GM19043 (cell line): Measurements from ENCODE around the gene LYSMD2.
"Not testable (repeated sequence)": the region's sequence is repeated elsewhere in the genome, so short reads cannot be mapped to it uniquely, and the experiment has no call there.

ENCODE experiments used
- ATAC-seq: cut with Tn5 transposase; IDR thresholded peaks from one replicate; pipeline ENCODE4 v1.9.1; 2021; ENCODE audit warnings: low read depth; ENCODE audit not compliant: unreplicated experiment

Gene LYSMD2

DNA sequence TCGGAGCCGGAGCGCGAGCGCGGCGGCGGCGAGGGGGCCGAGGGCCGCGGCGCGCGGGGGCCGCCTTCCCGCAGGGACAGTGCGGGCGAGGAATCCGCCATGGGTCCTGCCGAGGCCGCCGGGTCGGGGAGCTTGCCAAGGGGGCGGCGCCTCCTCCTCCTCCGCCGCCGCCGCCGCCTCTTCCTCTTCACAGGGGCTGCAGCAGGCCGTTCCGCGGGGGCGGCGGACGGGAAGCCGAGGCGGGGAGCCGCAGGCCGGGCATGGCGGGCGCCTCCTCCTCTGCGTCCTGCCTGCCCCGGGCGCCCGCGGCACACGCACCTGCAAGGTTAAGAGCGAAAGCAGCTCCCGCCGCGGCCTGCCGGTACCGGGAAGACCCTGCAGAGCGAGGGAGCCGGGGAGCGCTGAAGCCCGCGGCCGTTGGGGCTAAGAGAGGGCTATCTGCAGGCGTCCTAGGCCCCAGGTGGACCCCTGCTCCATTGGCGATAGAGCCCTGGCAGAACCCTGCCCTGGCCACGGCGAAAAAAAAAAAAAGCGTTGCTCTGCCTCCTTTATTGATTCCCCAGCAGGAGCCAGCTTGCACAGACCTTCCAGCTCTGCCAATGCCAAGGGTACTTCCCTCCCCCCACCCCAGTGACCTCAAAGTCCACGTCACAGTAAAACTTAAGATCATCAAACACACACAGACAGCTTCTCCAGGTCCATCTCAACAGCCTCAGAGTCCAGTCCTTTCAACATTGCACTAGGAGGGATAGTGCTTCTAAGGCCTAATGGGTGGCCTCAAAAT, at the start of gene LYSMD2:
Gene LYSMD2, minus strand, starts transcription at position 134 of the 784 bp plus-strand sequence. Its CDS starts 33 bp downstream, at position 101.
- ATAC-seq = peak; percentile 36

DNA sequence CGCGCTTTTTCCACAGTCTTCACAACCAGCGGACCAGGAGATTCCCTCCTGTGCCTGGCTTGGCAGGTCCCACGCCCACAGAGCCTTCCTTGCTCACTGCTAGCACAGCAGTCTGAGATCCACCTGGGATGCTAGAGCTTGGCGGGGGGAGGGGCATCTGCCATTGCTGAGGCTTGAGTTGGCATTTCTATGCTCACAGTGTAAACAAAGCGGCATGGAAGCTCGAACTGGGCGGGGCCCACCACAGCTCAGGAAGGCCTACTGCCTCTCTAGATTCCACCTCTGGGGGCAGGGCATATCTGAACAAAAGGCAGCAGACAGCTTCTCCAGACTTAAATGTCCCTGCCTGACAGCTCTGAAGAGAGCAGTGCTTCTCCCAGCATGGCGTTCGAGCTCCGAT, 49.7 kb upstream of the LYSMD2 start:
- not testable (repeated sequence) for ATAC-seq

DNA sequence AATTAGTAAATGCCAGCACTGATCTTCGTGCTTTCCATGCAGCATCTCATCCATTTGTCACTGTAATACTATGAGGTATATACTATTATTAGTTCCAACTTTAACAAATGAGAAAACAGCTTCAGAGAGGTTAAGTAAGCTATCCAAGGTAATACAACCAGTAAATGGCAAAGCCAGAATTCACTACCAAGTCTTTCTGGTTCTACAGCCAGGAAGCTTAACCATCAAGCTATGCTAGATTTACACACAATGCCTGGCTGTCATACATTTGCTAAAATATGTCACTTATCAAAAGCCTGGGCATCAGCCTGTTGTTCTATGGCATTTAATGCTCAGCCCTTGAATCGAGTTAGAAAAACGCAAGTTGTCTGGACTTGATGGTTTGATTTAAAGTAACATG, 46.5 kb upstream of the LYSMD2 start:
- no peak for ATAC-seq

DNA sequence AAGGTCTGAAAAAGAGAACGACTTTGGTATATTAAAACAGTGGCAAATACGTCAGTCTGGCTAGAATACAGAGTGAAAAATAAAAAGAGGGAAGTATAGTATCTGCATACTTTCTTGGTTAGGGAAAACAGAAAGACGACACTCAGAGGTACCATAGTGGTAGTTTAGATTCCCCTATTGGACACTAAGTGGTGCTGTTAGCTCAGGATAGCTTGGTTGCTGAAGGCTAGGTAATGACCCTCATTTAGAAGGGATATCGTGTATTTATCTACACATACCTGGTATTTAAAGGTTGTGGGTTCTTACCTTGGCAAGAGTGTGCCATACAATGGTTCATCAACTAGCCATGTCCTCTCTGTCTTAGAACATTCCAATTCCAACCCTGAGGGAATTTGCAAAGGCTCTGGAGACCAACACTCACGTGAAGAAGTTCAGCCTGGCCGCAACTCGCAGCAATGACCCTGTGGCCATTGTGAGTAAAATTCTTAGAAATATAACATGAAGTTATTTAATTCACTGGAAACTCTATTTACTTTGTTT, 45.0 kb upstream of the LYSMD2 start:
- no peak for ATAC-seq

GRCh38 chr15:51781506-51781905, 44.1 kb upstream of the LYSMD2 start:
- ATAC-seq = no peak

GRCh38 chr15:51780636-51781035, 43.2 kb upstream of the LYSMD2 start:
- no peak for ATAC-seq

GRCh38 chr15:51776952-51777569, 39.6 kb upstream of the LYSMD2 start:
- ATAC-seq = peak; percentile 49

- ATAC-seq = no peak
These were observed 38.7 kb upstream of the LYSMD2 start for GRCh38 chr15:51775967-51776816.

GRCh38 chr15:51774916-51775315, 37.5 kb upstream of the LYSMD2 start:
- ATAC-seq = no peak

DNA sequence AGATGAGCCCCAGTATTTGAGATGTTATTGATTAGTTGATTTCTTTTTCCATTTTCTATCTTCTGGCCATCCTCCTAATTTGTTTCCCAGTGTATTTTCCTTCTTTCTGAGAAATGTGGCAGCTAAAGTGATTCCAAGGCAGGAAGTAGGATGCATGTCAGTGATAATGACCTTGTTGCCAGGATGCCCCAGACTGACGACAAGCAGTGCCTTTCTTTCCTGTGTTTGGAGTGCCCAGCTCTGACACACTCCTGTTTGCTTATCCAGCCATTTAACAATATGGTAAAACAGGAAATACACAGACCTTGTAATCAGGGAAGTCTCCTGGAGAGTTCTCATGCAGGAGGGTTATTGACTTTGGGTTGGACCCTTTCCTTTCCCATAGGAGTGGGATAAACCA, 34.3 kb upstream of the LYSMD2 start:
- no peak for ATAC-seq

- no peak for ATAC-seq
These were observed 33.4 kb upstream of the LYSMD2 start for GRCh38 chr15:51770902-51771301.

- no peak for ATAC-seq
These were observed 30.6 kb upstream of the LYSMD2 start for GRCh38 chr15:51768018-51768417.

DNA sequence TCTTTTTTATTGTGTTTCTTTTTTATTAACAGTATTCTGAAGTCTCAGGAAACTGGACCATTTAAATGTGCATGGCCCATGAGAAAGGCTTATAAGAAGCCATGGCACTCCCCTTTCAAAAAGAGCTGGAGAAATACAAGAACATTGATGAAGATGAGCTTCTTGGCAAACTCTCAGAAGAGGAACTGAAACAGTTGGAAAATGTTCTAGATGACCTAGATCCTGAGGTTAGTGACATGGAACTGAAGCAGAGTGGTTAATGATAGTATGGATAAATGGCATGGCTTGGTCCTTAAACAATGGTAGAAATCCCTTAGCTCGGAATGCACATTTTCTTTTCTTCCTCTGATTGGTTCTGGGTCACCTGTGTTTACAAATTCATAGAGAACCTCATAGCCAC, 28.9 kb upstream of the LYSMD2 start:
- no peak for ATAC-seq

DNA sequence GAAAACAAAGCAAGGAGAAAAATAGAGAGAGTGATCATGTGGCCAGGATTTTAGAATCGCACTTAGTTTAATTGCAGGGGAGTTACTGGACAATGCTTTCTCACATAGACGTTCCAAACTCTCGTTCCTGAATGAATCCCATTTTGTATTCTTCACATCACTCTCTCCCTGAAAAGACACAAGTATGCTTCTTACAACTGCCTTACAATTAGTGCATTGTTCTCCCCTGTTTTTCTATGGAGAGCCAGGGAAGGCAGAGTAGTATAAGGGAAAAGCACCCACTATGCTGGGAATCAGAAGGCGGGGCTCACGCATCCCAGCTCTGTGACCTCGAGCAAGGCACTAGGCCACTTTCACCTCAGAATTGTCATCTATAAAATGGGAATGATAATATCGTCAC, 28.3 kb upstream of the LYSMD2 start:
- ATAC-seq = no peak

GRCh38 chr15:51760805-51761204, 23.4 kb upstream of the LYSMD2 start:
- ATAC-seq = no peak

- ATAC-seq = no peak
These were observed 22.2 kb upstream of the LYSMD2 start for GRCh38 chr15:51759557-51760070.

DNA sequence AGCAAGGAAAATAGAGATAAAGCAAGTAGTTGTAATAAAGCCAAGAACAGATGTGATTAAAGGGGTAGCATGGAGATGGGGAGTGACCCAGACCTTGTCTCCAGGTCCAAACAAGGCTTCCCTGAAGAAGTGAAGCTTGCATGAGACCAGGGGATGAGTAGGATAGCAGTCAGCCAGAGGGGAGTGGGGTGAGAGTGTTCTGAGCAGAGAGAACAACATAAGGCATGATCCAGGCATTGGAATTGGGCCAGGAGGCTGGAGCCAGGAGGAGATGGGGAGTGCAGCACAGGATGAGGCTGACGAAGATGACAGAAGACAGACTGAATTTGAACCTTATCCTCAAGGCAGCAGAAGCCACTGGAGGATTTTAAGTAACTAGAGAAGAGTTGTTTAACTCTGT, 21.2 kb upstream of the LYSMD2 start:
- ATAC-seq = no peak

DNA sequence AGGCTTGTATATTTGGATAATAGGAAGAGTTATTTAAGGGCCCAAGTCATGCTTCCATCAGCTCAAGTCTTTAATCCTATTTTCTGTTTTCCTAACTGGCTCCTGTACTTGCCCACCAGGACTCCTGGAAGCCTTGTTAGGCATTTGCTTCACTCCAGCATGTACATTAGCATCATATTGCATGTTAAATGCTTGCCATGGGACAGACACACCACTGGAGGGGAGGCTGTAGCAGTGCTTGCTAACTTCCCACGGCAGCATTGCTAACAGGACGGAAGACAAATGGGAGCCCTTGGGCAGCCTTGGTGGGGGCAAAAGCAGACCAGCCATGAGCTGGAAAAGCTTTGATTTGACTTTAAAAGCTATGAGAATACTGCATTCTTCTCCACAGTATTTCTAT, 20.0 kb upstream of the LYSMD2 start:
- no peak for ATAC-seq

- ATAC-seq = no peak
These were observed 19.0 kb upstream of the LYSMD2 start for GRCh38 chr15:51756482-51756881.

GRCh38 chr15:51755790-51756189, 18.3 kb upstream of the LYSMD2 start:
- ATAC-seq = no peak

DNA sequence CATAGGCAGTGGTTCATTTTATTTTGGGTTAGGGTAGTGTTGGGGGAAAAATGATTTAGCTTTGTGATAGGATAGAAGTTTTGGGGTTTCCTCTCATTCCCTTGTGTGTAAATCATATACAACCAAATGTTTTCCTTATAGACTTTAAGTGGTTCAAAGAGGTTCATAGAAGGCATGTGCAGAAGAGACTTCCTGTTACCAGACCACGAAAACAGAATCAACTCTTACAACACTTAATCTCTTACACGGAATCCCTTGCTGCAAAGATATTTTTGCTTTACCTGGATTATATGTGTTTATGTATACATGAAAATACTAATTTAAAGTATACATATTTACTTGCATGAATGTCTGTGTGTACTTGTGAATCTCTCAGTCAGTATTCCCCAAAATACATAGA, 16.8 kb upstream of the LYSMD2 start:
- no peak for ATAC-seq
